Mesothelial cell of epicardium (in vitro differentiated cells): ENCODE measurements around the gene PARP3. TPM values are rescaled to one million over a fixed set of nuclear protein-coding genes. Genes with fewer than 3 reads are reported as not detected.

ENCODE experiments used
- DNase-seq, 2 experiments: peaks; one replicate each; pipeline ENCODE4 v3.0.0; 2021; ENCODE audit warnings: low spot score in 2 of 2; ENCODE audit not compliant: unreplicated experiment in 2 of 2
- H3K27ac Mint-ChIP-seq: 2 replicates; pipeline ENCODE4 v1.8.0; 2021; ENCODE audit warnings: mixed read lengths
- H3K27me3 Mint-ChIP-seq: 2 replicates; pipeline ENCODE4 v1.8.0; 2021; ENCODE audit warnings: low read depth, mixed read lengths
- H3K36me3 Mint-ChIP-seq: 2 replicates; pipeline ENCODE4 v1.8.0; 2021; ENCODE audit warnings: mixed read lengths
- H3K4me1 Mint-ChIP-seq: 2 replicates; pipeline ENCODE4 v1.8.0; 2021; ENCODE audit warnings: mixed read lengths
- H3K4me3 Mint-ChIP-seq: 2 replicates; pipeline ENCODE4 v1.8.0; 2021; ENCODE audit warnings: mild to moderate bottlenecking, moderate library complexity, mixed read lengths
- H3K9me3 Mint-ChIP-seq: 2 replicates; pipeline ENCODE4 v1.8.0; 2021; ENCODE audit warnings: mixed read lengths
- CTCF ChIP-seq: fragments of 200-600 bp; sonication (generic); IDR thresholded peaks from one replicate; pipeline ENCODE4 v1.5.0; 2021; ENCODE audit warnings: antibody characterized with exemption; ENCODE audit not compliant: unreplicated experiment
- total RNA-seq: library from RNA; stranded (reverse); gene quantifications from 3 replicates; pipeline ENCODE4 v1.2.1, GENCODE V29; 2021

PARP3 gene
- total RNA-seq, 1 donor from 2014 or later: 13.2 TPM

- no peak for DNase-seq
- Mint-ChIP-seq H3K9me3 (no peaks in the 10 kb centered on the region), H3K27ac (no peak overlapping the region), H3K27me3 (peaks cover 19% of the 10 kb centered on the region), H3K4me3 (no peak overlapping the region), H3K36me3 (peaks cover 3% of the 10 kb centered on the region), H3K4me1 (no peaks in the 10 kb centered on the region)
- TF ChIP-seq CTCF: no peak
These were observed 16.7 kb downstream of the PARP3 start for GRCh38 chr3:51958603-51959521.

- H3K27me3 Mint-ChIP-seq: peaks cover 11% of the 10 kb centered on the region
- no peak overlapping the region for H3K27ac Mint-ChIP-seq
- H3K36me3 Mint-ChIP-seq: peaks cover 3% of the 10 kb centered on the region
- TF ChIP-seq CTCF: no peak
- no peak overlapping the region for H3K4me3 Mint-ChIP-seq
- H3K9me3 Mint-ChIP-seq: no peaks in the 10 kb centered on the region
- DNase-seq: no peak
- peaks cover 4% of the 10 kb centered on the region for H3K4me1 Mint-ChIP-seq
These were observed 17.5 kb downstream of the PARP3 start for GRCh38 chr3:51959651-51960050.

GRCh38 chr3:51960386-51960785, 18.2 kb downstream of the PARP3 start:
- DNase-seq: no peak

GRCh38 chr3:51961011-51961410, 18.8 kb downstream of the PARP3 start:
- Mint-ChIP-seq H3K36me3 (peaks cover 3% of the 10 kb centered on the region), H3K27ac (no peak overlapping the region), H3K4me1 (peaks cover 15% of the 10 kb centered on the region), H3K9me3 (no peaks in the 10 kb centered on the region), H3K4me3 (no peak overlapping the region), H3K27me3 (peaks cover 2% of the 10 kb centered on the region)
- no peak for TF ChIP-seq CTCF
- DNase-seq: no peak

More at GRCh38 chr3:51960386-51960785, 18.2 kb downstream of the PARP3 start:
- H3K4me3 Mint-ChIP-seq: no peak overlapping the region
- H3K4me1 Mint-ChIP-seq: peaks cover 10% of the 10 kb centered on the region
- no peaks in the 10 kb centered on the region for H3K9me3 Mint-ChIP-seq
- peaks cover 4% of the 10 kb centered on the region for H3K27me3 Mint-ChIP-seq
- TF ChIP-seq CTCF: no peak
- peaks cover 3% of the 10 kb centered on the region for H3K36me3 Mint-ChIP-seq
- H3K27ac Mint-ChIP-seq: no peak overlapping the region

GRCh38 chr3:51961602-51962569, 19.7 kb downstream of the PARP3 start:
- Mint-ChIP-seq H3K4me1 (peaks cover 21% of the 10 kb centered on the region), H3K9me3 (no peaks in the 10 kb centered on the region), H3K36me3 (peaks cover 3% of the 10 kb centered on the region), H3K27me3 (no peaks in the 10 kb centered on the region), H3K4me3 (no peak overlapping the region), H3K27ac (no peak overlapping the region)
- DNase-seq: no peak
- TF ChIP-seq CTCF: no peak
